ENCODE results near the gene ST3GAL3.

DNA sequence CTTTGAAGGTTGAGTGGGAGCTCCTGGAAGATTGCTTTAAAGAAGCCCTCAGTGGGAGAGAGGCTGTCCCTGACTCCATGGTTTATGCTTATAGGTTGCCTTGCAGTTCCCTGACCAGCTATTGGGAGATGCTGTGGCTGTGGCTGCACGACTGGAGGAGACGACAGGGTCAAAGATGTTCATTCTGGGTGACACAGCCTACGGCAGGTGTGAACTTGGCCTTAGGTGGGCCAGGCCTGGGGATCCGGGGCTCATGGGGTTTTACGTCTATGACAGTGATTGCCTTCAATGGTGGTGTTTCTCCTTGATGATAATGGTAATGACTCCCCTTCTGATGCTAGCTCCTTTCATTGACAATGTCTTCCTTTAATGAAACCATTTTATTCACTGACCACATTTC is 263.2 kb downstream of the ST3GAL3 start:
- TF ChIP-seq, protein P1, sequence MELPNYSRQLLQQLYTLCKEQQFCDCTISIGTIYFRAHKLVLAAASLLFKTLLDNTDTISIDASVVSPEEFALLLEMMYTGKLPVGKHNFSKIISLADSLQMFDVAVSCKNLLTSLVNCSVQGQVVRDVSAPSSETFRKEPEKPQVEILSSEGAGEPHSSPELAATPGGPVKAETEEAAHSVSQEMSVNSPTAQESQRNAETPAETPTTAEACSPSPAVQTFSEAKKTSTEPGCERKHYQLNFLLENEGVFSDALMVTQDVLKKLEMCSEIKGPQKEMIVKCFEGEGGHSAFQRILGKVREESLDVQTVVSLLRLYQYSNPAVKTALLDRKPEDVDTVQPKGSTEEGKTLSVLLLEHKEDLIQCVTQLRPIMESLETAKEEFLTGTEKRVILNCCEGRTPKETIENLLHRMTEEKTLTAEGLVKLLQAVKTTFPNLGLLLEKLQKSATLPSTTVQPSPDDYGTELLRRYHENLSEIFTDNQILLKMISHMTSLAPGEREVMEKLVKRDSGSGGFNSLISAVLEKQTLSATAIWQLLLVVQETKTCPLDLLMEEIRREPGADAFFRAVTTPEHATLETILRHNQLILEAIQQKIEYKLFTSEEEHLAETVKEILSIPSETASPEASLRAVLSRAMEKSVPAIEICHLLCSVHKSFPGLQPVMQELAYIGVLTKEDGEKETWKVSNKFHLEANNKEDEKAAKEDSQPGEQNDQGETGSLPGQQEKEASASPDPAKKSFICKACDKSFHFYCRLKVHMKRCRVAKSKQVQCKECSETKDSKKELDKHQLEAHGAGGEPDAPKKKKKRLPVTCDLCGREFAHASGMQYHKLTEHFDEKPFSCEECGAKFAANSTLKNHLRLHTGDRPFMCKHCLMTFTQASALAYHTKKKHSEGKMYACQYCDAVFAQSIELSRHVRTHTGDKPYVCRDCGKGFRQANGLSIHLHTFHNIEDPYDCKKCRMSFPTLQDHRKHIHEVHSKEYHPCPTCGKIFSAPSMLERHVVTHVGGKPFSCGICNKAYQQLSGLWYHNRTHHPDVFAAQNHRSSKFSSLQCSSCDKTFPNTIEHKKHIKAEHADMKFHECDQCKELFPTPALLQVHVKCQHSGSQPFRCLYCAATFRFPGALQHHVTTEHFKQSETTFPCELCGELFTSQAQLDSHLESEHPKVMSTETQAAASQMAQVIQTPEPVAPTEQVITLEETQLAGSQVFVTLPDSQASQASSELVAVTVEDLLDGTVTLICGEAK (IDR thresholded peaks at IDR 0.05) = no peak
- TF ChIP-seq, protein P1 (CRISPR knock-in tag; IDR thresholded peaks at IDR 0.05) = no peak
- no peak for TF ChIP-seq CBFB (CRISPR knock-in tag; IDR thresholded peaks at IDR 0.05)
- TF ChIP-seq ZBTB21 (CRISPR knock-in tag; IDR thresholded peaks at IDR 0.05) = no peak
- no peak for TF ChIP-seq SNRNP70 (IDR thresholded peaks at IDR 0.05; ENCODE audit: low read depth, low read length)
- no peak for TF ChIP-seq ZNF143 (CRISPR knock-in tag; IDR thresholded peaks at IDR 0.05)
- no peak for TF ChIP-seq JUN (CRISPR knock-in tag; IDR thresholded peaks at IDR 0.05)
- TF ChIP-seq ZNF350 (CRISPR knock-in tag; IDR thresholded peaks at IDR 0.05; ENCODE audit: borderline replicate concordance, low read depth) = no peak
- no peak for TF ChIP-seq MAFF (IDR thresholded peaks at IDR 0.05; ENCODE audit: low read depth, low read length)
- TF ChIP-seq HHEX (CRISPR knock-in tag; IDR thresholded peaks at IDR 0.05) = no peak
- TF ChIP-seq, protein P2, sequence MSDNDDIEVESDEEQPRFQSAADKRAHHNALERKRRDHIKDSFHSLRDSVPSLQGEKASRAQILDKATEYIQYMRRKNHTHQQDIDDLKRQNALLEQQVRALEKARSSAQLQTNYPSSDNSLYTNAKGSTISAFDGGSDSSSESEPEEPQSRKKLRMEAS (IDR thresholded peaks at IDR 0.05) = no peak
- TF ChIP-seq, protein P3, sequence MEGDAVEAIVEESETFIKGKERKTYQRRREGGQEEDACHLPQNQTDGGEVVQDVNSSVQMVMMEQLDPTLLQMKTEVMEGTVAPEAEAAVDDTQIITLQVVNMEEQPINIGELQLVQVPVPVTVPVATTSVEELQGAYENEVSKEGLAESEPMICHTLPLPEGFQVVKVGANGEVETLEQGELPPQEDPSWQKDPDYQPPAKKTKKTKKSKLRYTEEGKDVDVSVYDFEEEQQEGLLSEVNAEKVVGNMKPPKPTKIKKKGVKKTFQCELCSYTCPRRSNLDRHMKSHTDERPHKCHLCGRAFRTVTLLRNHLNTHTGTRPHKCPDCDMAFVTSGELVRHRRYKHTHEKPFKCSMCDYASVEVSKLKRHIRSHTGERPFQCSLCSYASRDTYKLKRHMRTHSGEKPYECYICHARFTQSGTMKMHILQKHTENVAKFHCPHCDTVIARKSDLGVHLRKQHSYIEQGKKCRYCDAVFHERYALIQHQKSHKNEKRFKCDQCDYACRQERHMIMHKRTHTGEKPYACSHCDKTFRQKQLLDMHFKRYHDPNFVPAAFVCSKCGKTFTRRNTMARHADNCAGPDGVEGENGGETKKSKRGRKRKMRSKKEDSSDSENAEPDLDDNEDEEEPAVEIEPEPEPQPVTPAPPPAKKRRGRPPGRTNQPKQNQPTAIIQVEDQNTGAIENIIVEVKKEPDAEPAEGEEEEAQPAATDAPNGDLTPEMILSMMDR (CRISPR knock-in tag; IDR thresholded peaks at IDR 0.05) = no peak
- TF ChIP-seq ZNF24 (IDR thresholded peaks at IDR 0.05) = no peak
- TF ChIP-seq POLR2A (IDR thresholded peaks at IDR 0.05; ENCODE audit: insufficient read depth in 1 of 2, low read depth in 2 of 2, low read length in 2 of 2) = no peak

All from HepG2 (cell line).